ENCODE results near the gene LY86.

The LY86 gene

GRCh38 chr6:6657820-6658217 lies 69.3 kb downstream of the LY86 start:
- no peak for DNase-seq
- intact Hi-C loops (cut with DNase I; ENCODE audit: low total_unique reads): no loop called here
- no peak overlapping the region for H3K27ac ChIP-seq

GRCh38 chr6:6659600-6660327 lies 71.2 kb downstream of the LY86 start:
- TF ChIP-seq CTCF (IDR thresholded peaks at IDR 0.05): no peak
- DNase-seq: peak in 1 of 2 donors; percentile 46
- intact Hi-C loops (cut with DNase I; ENCODE audit: low total_unique reads): no loop called here
- no peaks in the 10 kb centered on the region for H3K9me3 ChIP-seq
- peaks cover 0 to 6% (median 2%) of the 10 kb centered on the region in 4 donors for H3K4me1 ChIP-seq
- no peaks in the 10 kb centered on the region for H3K36me3 ChIP-seq
- H3K27me3 ChIP-seq: no peaks in the 10 kb centered on the region
- no peak overlapping the region for H3K27ac ChIP-seq
- H3K4me3 ChIP-seq: no peak overlapping the region

More at GRCh38 chr6:6657820-6658217, 69.3 kb downstream of the LY86 start:
- Histone ChIP-seq H3K27me3 (no peaks in the 10 kb centered on the region), H3K4me3 (no peak overlapping the region), H3K36me3 (no peaks in the 10 kb centered on the region), H3K9me3 (no peaks in the 10 kb centered on the region), H3K4me1 (peaks cover 0 to 7% (median 2%) of the 10 kb centered on the region in 4 donors)
- no peak for TF ChIP-seq CTCF (IDR thresholded peaks at IDR 0.05)

- TF ChIP-seq CTCF (IDR thresholded peaks at IDR 0.05): no peak
- Histone ChIP-seq H3K4me3 (no peak overlapping the region), H3K27ac (no peak overlapping the region), H3K4me1 (no peaks in the 10 kb centered on the region), H3K9me3 (no peaks in the 10 kb centered on the region), H3K36me3 (no peaks in the 10 kb centered on the region), H3K27me3 (no peaks in the 10 kb centered on the region)
- intact Hi-C loops (cut with DNase I; ENCODE audit: low total_unique reads): no loop called here
- no peak for DNase-seq
These were observed 72.0 kb downstream of the LY86 start for GRCh38 chr6:6660339-6661045.

GRCh38 chr6:6661191-6661590 lies 72.7 kb downstream of the LY86 start:
- Histone ChIP-seq H3K4me1 (no peaks in the 10 kb centered on the region), H3K4me3 (no peak overlapping the region), H3K27ac (no peak overlapping the region), H3K9me3 (no peaks in the 10 kb centered on the region), H3K36me3 (no peaks in the 10 kb centered on the region), H3K27me3 (no peaks in the 10 kb centered on the region)
- DNase-seq: no peak
- intact Hi-C loops (cut with DNase I; ENCODE audit: low total_unique reads): no loop called here
- TF ChIP-seq CTCF (IDR thresholded peaks at IDR 0.05): no peak

GRCh38 chr6:6661684-6662083 lies 73.2 kb downstream of the LY86 start:
- no peaks in the 10 kb centered on the region for H3K9me3 ChIP-seq
- H3K4me1 ChIP-seq: no peaks in the 10 kb centered on the region
- no peaks in the 10 kb centered on the region for H3K27me3 ChIP-seq
- intact Hi-C loops (cut with DNase I; ENCODE audit: low total_unique reads): no loop called here
- H3K27ac ChIP-seq: no peak overlapping the region
- no peaks in the 10 kb centered on the region for H3K36me3 ChIP-seq
- H3K4me3 ChIP-seq: no peak overlapping the region
- DNase-seq: peak in 1 of 2 donors; percentile 74
- TF ChIP-seq CTCF (IDR thresholded peaks at IDR 0.05): no peak
